B cell (primary cell): ENCODE measurements around the gene CH25H.

Experiments
- EZH2 ChIP-seq: IDR thresholded peaks from 2 replicates; pipeline ENCODE4 v1.6.1; 2012; ENCODE audit warnings: borderline replicate concordance, low read depth, mild to moderate bottlenecking, moderate library complexity, low read length; ENCODE audit not compliant: insufficient read depth, poor library complexity, severe bottlenecking
- TF ChIP-seq, protein P1 (sequence below): fragments of 200-600 bp; IDR thresholded peaks from one replicate; pipeline ENCODE4 v1.8.0; 2022; ENCODE audit warnings: antibody characterized with exemption, mild to moderate bottlenecking

DNA sequence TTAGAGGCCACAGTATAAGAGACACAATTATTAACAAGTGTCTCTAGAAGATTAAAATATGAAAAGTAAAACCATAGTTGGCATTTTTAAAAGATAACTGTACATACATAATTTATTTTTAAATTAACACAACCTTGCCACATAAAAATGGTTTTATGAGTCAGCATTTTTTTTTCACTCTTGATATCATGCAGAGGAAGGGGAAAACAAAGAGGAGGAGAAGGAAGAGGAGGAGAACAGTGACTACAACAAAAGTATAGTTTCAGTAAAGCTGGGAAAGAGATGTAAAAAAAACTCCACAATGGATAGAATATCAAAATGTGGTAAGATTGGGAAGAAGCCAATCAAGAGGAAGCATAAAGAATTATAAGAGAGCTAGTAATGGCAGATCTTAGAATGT, 34.0 kb downstream of the CH25H start:
- TF ChIP-seq, protein P1, sequence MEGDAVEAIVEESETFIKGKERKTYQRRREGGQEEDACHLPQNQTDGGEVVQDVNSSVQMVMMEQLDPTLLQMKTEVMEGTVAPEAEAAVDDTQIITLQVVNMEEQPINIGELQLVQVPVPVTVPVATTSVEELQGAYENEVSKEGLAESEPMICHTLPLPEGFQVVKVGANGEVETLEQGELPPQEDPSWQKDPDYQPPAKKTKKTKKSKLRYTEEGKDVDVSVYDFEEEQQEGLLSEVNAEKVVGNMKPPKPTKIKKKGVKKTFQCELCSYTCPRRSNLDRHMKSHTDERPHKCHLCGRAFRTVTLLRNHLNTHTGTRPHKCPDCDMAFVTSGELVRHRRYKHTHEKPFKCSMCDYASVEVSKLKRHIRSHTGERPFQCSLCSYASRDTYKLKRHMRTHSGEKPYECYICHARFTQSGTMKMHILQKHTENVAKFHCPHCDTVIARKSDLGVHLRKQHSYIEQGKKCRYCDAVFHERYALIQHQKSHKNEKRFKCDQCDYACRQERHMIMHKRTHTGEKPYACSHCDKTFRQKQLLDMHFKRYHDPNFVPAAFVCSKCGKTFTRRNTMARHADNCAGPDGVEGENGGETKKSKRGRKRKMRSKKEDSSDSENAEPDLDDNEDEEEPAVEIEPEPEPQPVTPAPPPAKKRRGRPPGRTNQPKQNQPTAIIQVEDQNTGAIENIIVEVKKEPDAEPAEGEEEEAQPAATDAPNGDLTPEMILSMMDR: no peak
- TF ChIP-seq EZH2: no peak
